Ishikawa (cell line): ENCODE measurements around the gene RABGAP1L.

Experiments
- FOXM1 ChIP-seq: IDR thresholded peaks from 2 replicates; pipeline ENCODE4 v1.6.1; 2012; ENCODE audit warnings: low read depth, borderline replicate concordance
- MAX ChIP-seq: IDR thresholded peaks from 2 replicates; pipeline ENCODE4 v1.6.1; 2012
- REST ChIP-seq: IDR thresholded peaks from 2 replicates; pipeline ENCODE4 v1.6.1; 2012; ENCODE audit warnings: low read depth, mild to moderate bottlenecking

DNA sequence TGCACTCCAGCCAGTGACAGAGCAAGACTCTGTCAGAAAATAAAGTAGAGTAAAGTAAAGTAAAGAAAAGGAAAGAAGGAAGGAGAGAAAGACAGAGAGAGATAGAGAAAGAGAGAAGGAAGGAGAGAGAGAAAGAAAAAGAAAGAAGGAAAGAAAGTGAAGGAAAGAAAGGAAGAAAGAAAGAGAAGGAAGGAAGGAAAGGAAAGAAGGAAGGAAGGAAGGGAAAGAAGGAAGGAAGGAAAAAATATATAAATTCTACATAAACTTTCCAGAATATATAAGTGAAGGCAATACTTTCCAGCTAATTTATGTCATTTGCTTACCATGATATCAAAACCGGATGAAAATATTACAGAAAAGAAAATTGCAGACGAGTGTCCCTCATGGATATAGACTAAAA, 216.7 kb downstream of the RABGAP1L start:
- TF ChIP-seq REST (no peak), MAX (no peak), FOXM1 (no peak)
